Mammary epithelial cell (primary cell): ENCODE measurements around the gene RNF227.

ENCODE experiments used
- EZH2 ChIP-seq: IDR thresholded peaks from 2 replicates; pipeline ENCODE4 v1.6.1; 2012; ENCODE audit warnings: low read length, inconsistent platforms, borderline replicate concordance
- TF ChIP-seq, protein P1 (sequence below), 2 donors: IDR thresholded peaks in 1 of 2; conservative IDR thresholded peaks in 1 of 2; 2 replicates each; pipeline ENCODE4 v1.5.1; 2011 to 2012; ENCODE audit warnings: inconsistent platforms in 2 of 2, low read length in 2 of 2, mild to moderate bottlenecking in 2 of 2, control low read depth in 1 of 2, low read depth in 1 of 2; ENCODE audit not compliant: insufficient read depth in 1 of 2; ENCODE audit errors: extremely low read depth in 1 of 2

DNA sequence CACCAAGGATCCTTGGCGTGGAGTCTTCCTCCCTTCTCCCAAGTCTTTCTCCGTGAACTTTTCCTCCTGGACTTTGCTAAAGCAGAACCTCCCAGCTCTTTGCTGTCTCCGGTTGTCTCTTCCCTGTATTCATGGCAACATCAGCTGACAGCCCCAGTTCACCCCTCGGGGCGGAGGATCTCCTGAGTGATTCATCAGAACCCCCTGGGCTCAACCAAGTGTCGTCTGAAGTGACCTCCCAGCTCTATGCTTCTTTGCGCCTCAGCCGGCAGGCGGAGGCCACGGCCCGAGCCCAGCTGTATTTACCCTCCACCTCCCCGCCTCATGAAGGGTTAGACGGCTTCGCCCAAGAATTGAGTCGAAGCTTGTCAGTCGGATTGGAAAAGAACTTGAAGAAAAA lies 16.9 kb upstream of the RNF227 start:
- TF ChIP-seq, protein P1, sequence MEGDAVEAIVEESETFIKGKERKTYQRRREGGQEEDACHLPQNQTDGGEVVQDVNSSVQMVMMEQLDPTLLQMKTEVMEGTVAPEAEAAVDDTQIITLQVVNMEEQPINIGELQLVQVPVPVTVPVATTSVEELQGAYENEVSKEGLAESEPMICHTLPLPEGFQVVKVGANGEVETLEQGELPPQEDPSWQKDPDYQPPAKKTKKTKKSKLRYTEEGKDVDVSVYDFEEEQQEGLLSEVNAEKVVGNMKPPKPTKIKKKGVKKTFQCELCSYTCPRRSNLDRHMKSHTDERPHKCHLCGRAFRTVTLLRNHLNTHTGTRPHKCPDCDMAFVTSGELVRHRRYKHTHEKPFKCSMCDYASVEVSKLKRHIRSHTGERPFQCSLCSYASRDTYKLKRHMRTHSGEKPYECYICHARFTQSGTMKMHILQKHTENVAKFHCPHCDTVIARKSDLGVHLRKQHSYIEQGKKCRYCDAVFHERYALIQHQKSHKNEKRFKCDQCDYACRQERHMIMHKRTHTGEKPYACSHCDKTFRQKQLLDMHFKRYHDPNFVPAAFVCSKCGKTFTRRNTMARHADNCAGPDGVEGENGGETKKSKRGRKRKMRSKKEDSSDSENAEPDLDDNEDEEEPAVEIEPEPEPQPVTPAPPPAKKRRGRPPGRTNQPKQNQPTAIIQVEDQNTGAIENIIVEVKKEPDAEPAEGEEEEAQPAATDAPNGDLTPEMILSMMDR (conservative IDR thresholded peaks at IDR 0.05 in 1 of 2, IDR thresholded peaks at IDR 0.05 in 1 of 2; ENCODE audit: extremely low read depth in 1 of 2, insufficient read depth in 1 of 2, low read depth in 1 of 2, low read length in 2 of 2), result peak in 1 of 2 donors; percentile 19
- TF ChIP-seq EZH2, result no peak
